Measurements from ENCODE around the gene MICB.
A peak's percentile ranks its signal among the peaks of the same experiment; 100 is the strongest.

The MICB gene

DNA sequence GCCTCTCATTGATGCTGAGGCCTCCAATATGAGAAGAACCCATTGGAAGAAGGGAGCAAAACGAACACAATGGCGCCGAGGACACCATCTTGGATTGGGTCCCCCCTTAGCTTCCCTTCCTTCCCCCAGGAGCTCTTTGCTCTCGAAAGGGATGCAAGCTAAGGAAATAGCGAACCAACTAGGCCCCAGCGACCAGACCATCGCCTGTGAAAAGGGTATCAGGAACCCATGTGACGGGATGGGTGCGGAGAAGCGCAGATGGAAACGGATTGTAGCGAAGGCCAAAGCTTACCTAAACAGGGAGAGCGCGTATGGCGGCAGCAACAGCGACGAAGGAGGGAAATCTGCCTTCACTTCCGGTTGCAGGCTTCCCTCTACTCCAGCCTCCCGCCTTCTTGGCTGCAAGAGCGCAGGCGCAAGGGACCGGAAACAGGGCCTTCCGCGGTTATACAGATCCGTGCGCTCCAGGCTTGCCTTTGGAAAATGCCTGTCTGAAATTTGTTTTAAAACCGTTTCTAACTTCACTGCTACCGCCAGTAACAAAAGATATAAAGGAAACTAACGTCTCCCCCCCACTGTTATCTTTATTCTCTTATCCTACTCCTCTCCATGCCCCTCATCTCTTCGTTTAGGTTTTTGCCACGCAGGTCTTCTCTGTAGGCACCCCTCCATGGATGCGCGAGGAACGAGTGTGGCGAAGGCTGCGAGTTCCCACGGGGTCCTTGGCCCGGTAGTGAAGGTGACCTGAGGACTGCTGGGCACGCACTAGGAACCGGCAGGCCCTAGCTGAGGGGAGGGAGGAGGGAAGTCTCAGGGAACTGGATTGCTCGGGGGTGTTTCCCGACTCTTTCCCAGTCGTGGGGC, 43.9 kb downstream of the MICB start, which contains the start of gene DDX39B:
Gene DDX39B, minus strand, starts transcription at position 346 of the 864 bp plus-strand sequence. CDS start 1,471 bp downstream, outside the sequence.
- DNase-seq (ENCODE audit: low read depth) = peak; percentile 86

DNA sequence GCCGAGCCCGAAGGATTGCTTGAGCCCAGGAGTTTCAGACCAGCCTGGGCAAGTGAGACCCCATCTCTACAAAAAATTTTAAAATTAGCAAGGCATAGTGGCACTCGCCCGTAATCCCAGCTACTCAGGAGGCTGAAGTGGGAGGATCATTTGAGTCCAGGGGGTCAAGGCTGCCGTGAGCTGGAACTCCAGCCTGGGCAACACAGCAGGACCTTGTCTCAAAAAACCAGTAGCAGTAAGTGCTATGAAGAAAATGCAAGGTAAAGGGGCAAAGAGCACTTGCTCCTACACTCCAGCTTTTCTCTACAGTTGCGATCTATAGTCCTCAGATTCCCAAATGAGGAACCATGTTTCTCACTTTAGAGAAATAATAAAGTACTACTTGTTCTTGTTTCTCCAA, 45.7 kb downstream of the MICB start:
- DNase-seq (ENCODE audit: low read depth) = no peak

DNA sequence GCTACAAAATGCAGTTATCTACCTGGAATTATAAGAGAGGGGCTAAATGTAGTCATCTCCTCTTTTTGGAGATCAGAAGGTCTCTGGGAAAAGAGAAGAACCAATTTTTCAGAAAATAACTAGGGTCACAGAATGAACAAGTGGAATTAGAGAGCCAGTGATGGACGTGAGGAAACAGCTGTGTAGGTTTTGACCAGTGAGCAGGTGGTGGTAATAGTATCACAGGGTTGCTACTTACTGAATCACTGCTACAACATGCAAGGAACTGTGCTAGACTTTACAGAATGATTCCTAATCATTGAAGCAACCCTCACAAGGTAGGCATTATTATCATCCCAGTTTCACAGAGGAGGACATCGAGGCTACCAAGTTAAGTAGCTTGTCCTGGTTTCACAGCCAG, 46.7 kb downstream of the MICB start:
- no peak for DNase-seq (ENCODE audit: low read depth)

DNA sequence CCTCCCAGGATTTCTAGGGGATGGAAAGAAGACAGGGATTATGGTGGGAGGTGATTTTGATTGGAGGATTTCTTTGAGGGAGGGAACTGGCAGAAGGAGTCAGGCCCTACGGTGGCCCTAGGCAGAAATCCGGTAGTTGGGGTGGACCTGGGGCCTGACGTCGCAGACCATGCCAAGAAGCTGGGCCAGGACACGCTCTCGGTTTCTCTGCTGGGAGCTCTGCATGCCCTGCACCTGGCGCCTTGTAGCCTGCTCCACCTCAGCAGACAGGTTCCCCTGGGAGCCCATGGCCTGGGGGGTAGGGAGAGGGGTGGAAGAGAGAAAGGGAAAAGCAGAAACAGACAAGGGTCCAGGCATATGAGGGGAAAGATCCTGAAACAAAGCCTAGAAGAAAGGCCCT, 47.3 kb downstream of the MICB start:
- DNase-seq (ENCODE audit: low read depth) = no peak

DNA sequence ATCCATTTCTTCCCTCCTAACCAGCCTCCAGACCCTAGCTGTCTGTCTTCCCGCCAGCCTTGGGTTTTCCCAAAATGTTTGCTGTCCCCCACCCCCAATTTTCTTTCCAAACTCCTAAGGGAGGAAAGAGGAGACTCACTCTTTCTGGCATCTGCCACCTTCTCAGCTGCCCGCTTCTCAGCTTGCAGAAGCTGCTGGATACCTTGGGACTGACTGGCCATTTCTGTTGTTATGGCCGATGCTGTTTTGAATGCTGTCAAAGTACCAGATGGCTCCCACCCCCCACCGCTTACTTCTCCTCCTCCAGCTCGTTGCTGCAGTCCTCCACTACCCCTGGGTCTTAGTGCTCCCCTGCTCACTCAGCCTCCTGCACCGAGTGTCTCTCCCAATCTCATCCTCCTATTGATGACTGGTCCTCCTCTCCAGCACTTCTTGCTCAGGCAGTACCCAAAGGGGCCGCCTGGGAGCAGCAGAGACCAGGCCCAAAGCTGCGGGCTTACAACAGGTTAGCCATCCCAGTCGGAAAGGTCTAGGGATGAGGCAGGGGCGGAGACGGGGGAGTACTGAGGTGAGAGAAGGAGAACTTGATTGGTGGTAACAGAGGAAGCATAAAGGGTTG, 48.5 kb downstream of the MICB start, which contains the start of gene ATP6V1G2:
Gene ATP6V1G2, minus strand, starts transcription at position 270 of the 619 bp plus-strand sequence. Its CDS starts 49 bp downstream, at position 221.
- DNase-seq (ENCODE audit: low read depth) = peak; percentile 70

DNA sequence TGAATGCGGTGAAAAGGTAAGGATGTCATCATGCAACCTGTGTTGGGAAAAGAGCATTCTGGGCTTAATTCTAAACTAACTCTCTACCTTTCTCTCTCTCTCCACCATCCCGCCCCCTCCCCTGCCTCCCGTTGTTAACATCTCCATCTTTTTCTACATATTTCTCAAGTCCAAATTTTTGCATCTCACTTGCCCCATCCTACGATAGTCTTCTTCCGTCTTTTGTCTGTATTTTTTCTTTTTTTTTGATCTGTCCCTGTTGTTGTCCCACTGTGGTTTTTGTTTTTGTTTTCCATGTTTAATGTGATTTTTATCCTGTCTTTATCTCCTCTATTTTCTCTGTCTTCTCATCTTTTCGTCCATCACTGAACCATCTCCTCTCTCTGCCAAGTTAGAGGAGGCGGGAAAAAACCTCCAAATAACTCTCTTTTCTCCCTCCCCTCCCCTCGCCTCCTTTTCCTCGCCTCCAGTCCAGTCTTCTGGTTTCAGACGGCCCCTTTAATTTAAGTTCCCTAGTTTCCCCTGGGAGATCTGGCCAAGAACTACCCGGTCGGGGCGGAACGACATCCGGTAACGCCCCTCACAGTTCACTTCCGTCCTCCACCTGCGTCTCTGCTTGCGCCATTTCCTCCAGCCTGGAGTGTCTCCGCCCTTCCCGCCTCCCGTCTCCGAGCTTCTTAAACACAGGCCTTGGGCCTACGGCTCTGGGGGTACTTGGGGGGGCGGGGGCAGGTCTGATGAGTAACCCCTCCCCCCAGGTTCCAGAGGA, 49.2 kb downstream of the MICB start, which contains the start of gene NFKBIL1:
Gene NFKBIL1, plus strand, starts transcription at position 651 of the 769 bp plus-strand sequence. Its CDS starts 87 bp downstream, at position 738.
- peak; percentile 80 for DNase-seq (ENCODE audit: low read depth)

DNA sequence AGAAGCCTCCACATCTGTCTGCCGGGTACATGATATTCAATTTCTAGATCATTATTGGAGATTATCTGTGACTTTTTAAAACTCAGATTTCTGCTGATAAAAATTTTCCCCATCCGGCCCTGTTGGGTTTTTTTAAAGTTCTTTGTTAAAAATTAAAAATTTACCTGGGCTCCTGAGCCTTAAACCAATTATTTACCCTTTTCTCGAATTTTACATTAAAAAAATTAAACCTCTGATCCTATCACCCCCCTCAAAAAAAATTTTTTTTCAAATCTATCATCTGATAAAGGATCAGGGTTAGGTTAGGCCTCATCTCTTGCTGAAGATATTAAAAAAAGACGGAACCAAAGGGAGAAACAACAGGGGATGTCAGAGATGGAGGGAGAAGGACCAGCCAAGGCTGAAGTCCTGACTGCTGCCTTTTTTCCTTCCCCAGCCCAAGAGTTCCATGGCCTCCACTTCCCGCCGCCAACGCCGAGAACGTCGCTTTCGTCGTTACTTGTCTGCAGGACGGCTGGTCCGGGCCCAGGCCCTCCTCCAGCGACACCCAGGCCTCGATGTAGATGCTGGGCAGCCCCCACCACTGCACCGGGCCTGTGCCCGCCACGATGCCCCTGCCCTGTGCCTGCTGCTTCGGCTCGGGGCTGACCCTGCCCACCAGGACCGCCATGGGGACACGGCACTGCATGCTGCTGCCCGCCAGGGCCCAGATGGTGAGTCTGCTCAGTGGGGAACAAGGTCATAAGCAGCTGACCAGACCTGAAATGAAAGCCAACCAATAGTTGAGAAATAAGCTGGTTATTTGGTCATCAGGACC, 50.0 kb downstream of the MICB start:
- DNase-seq (ENCODE audit: low read depth) = no peak

DNA sequence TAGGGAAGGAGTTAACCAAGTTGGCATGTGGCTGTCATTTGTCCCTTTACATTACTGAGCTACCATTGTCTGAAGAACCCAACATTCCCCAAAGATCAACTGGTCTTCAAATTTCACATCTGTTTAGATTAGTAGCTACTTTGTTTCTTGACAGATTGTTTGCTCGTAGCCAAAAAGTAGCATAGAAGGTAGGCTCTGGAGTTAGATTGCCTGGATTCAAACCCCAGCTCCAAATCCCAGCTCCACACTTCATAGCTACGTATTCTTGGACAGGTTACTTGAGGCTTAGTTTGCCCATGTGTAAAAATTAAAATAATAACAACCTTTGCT, 50.6 kb downstream of the MICB start:
- no peak for DNase-seq (ENCODE audit: low read depth)

DNA sequence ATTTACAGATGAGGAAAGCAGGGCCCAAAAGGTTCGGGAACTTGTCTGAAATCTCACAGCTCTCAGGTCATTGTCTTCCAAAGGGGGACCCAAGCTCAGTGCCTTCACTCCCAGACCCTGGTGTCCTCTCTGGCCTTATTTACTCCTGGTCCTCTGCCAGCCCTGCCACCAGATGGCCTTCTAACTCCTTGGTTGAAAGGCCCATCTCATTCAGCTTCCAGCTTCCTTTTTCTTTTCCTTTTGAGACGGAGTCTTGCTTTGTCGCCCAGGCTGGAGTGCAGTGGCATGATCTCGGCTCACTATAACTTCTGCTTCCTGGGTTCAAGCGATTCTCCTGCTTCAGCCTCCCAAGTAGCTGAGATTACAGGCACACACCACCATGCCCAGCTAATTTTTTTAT, 53.4 kb downstream of the MICB start:
- DNase-seq (ENCODE audit: low read depth) = peak; percentile 47

DNA sequence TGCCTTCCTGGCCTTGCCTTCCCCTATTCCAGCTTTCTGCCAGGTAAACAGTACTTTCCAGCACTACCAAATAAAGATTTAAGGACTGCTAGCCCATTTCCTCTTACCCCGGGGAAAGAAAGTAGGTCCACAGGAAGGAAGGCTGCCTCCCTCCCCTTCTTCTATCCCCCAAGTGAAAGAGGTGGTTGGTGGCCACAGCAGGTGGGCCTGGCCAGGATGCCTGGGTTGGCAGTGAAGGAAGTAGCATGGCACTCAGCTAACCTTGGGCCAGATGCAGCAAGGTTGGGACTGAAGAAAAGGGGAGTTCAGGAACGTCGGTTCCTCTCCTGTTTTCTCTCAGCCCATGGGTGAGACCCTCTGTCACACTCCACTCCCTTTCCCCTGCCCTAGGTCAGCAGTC, 58.4 kb downstream of the MICB start:
- no peak for DNase-seq (ENCODE audit: low read depth)

DNA sequence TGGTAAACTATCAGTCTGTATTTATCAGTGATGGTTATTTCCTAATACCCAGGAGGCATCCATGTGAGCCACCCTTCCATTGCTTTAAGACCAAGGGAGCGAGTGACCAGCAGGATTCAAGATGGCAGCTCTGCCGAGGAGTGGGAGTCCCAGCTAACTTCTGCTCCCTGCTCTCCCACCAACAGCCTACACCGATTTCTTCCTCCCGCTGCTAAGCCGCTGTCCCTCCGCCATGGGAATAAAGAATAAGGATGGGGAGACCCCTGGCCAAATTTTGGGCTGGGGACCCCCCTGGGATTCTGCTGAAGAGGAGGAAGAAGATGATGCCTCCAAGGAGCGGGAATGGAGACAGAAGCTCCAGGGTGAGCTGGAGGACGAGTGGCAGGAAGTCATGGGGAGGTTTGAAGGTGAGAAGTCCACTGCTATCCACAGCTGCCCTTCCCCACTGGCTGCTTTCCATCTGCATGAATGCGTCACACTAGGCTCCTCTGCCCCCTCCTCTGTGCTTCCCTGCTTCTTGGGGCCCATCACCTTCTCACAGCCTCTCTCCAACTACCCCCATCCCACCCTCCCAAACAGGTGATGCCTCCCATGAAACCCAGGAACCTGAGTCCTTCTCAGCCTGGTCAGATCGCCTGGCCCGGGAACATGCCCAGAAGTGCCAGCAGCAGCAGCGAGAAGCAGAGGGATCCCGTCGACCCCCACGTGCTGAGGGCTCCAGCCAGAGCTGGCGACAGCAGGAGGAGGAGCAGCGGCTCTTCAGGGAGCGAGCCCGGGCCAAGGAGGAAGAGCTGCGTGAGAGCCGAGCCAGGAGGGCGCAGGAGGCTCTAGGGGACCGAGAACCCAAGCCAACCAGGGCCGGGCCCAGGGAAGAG, 59.7 kb downstream of the MICB start:
- DNase-seq (ENCODE audit: low read depth) = no peak

DNA sequence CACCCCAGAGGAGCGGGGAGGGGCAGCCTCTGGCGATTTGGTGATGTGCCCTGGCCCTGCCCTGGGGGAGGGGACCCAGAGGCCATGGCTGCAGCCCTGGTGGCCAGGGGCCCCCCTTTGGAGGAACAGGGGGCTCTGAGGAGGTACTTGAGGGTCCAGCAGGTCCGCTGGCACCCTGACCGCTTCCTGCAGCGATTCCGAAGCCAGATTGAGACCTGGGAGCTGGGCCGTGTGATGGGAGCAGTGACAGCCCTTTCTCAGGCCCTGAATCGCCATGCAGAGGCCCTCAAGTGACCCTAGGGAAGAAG, 60.3 kb downstream of the MICB start:
- no peak for DNase-seq (ENCODE audit: low read depth)

DNA sequence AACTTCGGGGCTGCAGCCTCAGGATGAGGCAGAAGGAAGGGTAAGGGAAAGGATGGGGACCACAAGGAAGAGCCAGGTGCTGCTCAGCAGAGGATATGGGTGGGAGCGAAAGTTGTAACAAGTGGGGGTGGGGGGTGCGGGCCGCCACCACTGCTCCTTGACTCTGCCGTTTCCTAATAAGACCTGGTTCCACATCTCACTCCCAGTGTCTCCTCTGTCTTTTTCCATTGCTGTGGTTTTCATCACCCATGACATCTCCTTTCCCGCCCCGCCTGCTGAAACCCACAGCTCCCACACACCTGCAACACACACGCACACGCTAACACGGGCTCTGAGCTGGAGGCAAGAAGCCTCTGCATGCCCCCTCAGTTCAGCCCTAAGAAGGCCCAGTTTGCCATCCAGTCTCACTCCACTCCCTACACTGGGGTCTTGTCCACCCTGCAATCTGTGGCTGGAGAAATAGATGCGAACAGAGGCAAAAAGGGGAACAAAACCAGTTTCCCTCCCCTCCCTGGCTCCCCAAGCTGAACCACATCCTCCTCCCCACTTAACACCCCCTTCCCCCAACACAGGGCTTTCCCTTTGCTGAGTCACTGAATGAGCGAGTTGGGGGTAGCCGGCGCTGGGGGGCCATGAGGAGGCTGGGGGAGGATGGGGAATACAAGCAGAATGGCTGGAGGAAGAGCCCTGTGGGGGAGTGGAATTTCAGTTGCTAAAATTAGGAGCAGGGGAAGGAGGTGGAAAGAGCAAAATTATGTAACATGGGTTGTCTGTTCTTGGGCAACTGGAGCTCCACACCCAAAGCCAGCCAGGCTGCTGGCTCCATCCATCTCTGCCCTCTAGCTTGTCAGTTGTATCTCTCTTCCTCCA, 60.9 kb downstream of the MICB start:
- no peak for DNase-seq (ENCODE audit: low read depth)

DNA sequence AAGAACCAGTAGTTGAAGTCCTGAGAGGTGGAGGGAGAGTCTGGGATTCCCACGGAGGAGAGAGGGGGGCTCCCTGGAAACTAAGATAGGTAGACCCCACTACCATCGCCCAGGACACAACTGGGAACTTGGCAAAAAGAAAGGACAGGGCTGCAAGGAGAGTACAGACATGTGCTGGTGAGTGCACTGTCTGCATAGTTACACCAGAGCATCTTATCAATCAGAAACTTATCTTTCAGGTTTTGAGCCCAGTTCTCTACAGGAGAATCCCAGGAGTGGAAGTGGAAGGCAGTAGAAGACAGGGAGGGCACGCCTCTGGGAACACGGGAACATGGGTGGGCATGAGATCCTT, 61.6 kb downstream of the MICB start:
- DNase-seq (ENCODE audit: low read depth) = no peak

DNA sequence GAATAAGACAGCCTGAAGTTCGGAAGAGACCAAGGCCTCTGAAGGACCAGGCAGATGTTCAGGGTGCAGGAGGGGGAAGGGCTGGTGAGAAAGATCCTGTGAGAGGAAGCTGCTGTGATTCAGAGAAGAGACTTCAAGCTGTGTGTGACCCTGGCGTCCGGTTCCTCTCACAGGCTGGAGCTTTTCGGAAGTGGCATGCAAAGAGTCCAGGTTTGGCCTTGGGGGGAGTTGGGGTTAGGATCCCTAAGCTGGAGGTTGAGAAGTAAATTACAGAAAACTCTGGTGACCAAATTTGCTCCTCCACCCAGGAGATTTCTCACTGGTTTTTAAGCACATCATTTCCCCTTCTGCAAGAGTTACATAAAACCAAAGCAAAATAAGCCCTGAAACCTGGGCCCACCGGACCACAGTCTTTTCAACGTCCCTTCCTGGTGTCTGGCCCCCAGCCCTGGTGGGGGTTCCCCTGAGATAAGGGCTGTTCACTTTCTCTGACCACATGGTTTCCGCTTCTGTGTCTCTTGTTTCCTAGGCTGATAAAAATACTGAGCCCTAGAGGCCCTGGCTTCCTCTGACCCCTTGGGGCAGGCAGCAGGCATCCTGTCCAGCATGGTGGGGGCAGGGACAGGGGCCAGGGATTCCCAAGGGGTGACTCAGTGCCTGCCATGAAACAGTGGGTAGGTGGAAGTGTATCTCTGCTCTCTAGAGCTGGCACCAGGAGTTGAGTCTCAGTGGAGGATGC, 62.2 kb downstream of the MICB start:
- DNase-seq (ENCODE audit: low read depth) = no peak

DNA sequence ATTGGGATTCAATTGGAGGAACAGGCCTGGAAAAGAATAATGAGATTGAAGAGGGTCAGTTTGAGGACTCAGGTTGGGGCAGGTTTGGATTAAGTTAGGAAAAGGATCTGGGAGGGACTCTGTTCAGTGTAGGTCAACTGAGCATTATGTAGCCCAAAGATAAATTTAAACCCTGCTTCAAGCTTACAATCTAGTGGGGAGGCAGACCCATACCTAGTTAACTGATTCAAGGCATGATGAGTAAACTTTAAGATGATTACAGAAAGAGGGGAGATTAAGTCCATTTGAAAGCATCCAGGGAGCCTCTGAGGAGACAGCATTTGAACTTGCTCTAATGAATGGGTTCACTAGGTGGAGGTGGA, 62.7 kb downstream of the MICB start:
- DNase-seq (ENCODE audit: low read depth) = no peak

Measured in stimulated activated CD8-positive, alpha-beta memory T cell treated with anti-CD3 and anti-CD28 coated beads, Interleukin-15, amount 100 ng/mL, for 1 hour (primary cell).